ENCODE results near the gene PRKG2.

DNA sequence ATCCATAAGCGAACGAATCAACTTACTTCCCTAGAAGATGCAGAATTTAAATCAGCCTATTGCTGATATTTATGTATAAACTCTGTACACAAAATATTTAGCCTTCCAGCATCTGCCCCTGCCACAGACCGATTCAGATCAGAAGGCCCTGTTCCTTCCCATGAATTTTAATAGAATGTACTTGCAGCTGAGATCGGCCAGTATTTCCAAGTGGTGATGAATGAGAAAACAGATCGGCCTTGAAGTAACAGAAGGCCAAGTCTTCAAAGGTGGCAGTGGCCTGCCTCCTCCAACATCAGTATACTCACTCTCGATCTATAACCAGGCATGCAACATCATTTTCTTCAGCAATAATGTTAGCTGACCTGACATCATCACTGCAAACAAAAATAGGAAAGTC is 66.4 kb downstream of the PRKG2 start:
- TF ChIP-seq, protein P1, sequence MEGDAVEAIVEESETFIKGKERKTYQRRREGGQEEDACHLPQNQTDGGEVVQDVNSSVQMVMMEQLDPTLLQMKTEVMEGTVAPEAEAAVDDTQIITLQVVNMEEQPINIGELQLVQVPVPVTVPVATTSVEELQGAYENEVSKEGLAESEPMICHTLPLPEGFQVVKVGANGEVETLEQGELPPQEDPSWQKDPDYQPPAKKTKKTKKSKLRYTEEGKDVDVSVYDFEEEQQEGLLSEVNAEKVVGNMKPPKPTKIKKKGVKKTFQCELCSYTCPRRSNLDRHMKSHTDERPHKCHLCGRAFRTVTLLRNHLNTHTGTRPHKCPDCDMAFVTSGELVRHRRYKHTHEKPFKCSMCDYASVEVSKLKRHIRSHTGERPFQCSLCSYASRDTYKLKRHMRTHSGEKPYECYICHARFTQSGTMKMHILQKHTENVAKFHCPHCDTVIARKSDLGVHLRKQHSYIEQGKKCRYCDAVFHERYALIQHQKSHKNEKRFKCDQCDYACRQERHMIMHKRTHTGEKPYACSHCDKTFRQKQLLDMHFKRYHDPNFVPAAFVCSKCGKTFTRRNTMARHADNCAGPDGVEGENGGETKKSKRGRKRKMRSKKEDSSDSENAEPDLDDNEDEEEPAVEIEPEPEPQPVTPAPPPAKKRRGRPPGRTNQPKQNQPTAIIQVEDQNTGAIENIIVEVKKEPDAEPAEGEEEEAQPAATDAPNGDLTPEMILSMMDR (IDR thresholded peaks at IDR 0.05) = no peak
- TF ChIP-seq POLR2A (IDR thresholded peaks at IDR 0.05) = no peak

Data from lower leg skin (tissue), 3 donors.